Esophagus (tissue), 2 donors: Measurements from ENCODE around the gene SCN2A. TPM values are rescaled to one million over a fixed set of nuclear protein-coding genes. Genes with fewer than 3 reads are reported as not detected.

Source experiments
- H3K27ac ChIP-seq, 2 donors: one replicate each; pipeline ENCODE4 v1.5.1; 2013; ENCODE audit warnings: low read depth in 2 of 2, mild to moderate bottlenecking in 2 of 2, inconsistent platforms in 1 of 2, low read length in 1 of 2, moderate library complexity in 1 of 2
- H3K27me3 ChIP-seq, 2 donors: one replicate each; pipeline ENCODE4 v1.6.1; 2013; ENCODE audit warnings: low read length in 2 of 2, control low read depth in 1 of 2, mild to moderate bottlenecking in 1 of 2; ENCODE audit not compliant: insufficient read depth in 2 of 2, control insufficient read depth in 1 of 2
- H3K36me3 ChIP-seq, 2 donors: one replicate each; pipeline ENCODE4 v1.6.1; 2013; ENCODE audit warnings: low read length in 1 of 2; ENCODE audit not compliant: control insufficient read depth in 2 of 2, insufficient read depth in 2 of 2
- H3K4me1 ChIP-seq, 2 donors: one replicate each; pipeline ENCODE4 v1.6.1; 2013; ENCODE audit warnings: low read length in 1 of 2; ENCODE audit not compliant: control insufficient read depth in 2 of 2, insufficient read depth in 2 of 2
- H3K4me3 ChIP-seq, 2 donors: one replicate each; pipeline ENCODE4 v1.5.1; 2013; ENCODE audit warnings: low read length in 2 of 2, mild to moderate bottlenecking in 2 of 2, low read depth in 1 of 2, moderate library complexity in 1 of 2
- H3K9me3 ChIP-seq, 2 donors: one replicate each; pipeline ENCODE4 v1.6.1; 2013; ENCODE audit warnings: mild to moderate bottlenecking in 2 of 2, low read depth in 1 of 2, low read length in 1 of 2, moderate library complexity in 1 of 2; ENCODE audit not compliant: control insufficient read depth in 2 of 2, insufficient read depth in 1 of 2
- whole genome bisulfite sequencing, 2 donors: extraction: QIAGEN DNeasy Blood & Tissue Kit; methylation state at CpG; one replicate each; pipeline ENCODE4 v1.1.7; 2013; 5-methylcytosine and 5-hydroxymethylcytosine counted together
- polyA plus RNA-seq, 2 donors: library from polyadenylated mRNA; stranded (reverse); fragments of 200-250 nt; gene quantifications; one replicate each; pipeline ENCODE4 v1.2.3, GENCODE V29; 2013
- donor health status: healthy with polysubstance abuse.
- donor health status: Bipolar disorder and iron deficiency.

SCN2A gene
- polyA plus RNA-seq, 2 donors, result 0.01 to 0.02 TPM

GRCh38 chr2:165357758-165358157 lies 118.5 kb downstream of the SCN2A start:
- no peaks in the 10 kb centered on the region for H3K9me3 ChIP-seq
- H3K36me3 ChIP-seq, result no peaks in the 10 kb centered on the region
- no peaks in the 10 kb centered on the region for H3K4me1 ChIP-seq
- 18 to 25% methylated on average over 2 of the region's 2 CpGs for WGBS, 2 donors
- no peak overlapping the region for H3K4me3 ChIP-seq
- no peaks in the 10 kb centered on the region for H3K27me3 ChIP-seq
- H3K27ac ChIP-seq, result no peak overlapping the region

GRCh38 chr2:165361514-165361913 lies 122.3 kb downstream of the SCN2A start:
- no peaks in the 10 kb centered on the region for H3K9me3 ChIP-seq
- 73 to 76% methylated on average over 4 of the region's 4 CpGs for WGBS, 2 donors
- H3K27ac ChIP-seq, result no peak overlapping the region
- no peaks in the 10 kb centered on the region for H3K36me3 ChIP-seq
- no peak overlapping the region for H3K4me3 ChIP-seq
- no peaks in the 10 kb centered on the region for H3K27me3 ChIP-seq
- H3K4me1 ChIP-seq, result no peaks in the 10 kb centered on the region

- H3K27ac ChIP-seq, result no peak overlapping the region
- H3K9me3 ChIP-seq, result no peaks in the 10 kb centered on the region
- H3K36me3 ChIP-seq, result no peaks in the 10 kb centered on the region
- H3K4me3 ChIP-seq, result no peak overlapping the region
- H3K27me3 ChIP-seq, result no peaks in the 10 kb centered on the region
- 44 to 53% methylated on average over 11 of the region's 11 CpGs for WGBS, 2 donors
- no peaks in the 10 kb centered on the region for H3K4me1 ChIP-seq
Measured at GRCh38 chr2:165369131-165369897, 130.1 kb downstream of the SCN2A start.

GRCh38 chr2:165369898-165370296 lies 130.7 kb downstream of the SCN2A start:
- H3K9me3 ChIP-seq, result no peaks in the 10 kb centered on the region
- H3K27me3 ChIP-seq, result no peaks in the 10 kb centered on the region
- no peak overlapping the region for H3K4me3 ChIP-seq
- no peaks in the 10 kb centered on the region for H3K4me1 ChIP-seq
- 76 to 82% methylated on average over 2 of the region's 2 CpGs for WGBS, 2 donors
- no peaks in the 10 kb centered on the region for H3K36me3 ChIP-seq
- H3K27ac ChIP-seq, result no peak overlapping the region

GRCh38 chr2:165371356-165371755 lies 132.1 kb downstream of the SCN2A start:
- 69 to 72% methylated on average over 6 of the region's 6 CpGs for WGBS, 2 donors
- no peak overlapping the region for H3K27ac ChIP-seq
- H3K4me1 ChIP-seq, result no peaks in the 10 kb centered on the region
- no peaks in the 10 kb centered on the region for H3K36me3 ChIP-seq
- no peaks in the 10 kb centered on the region for H3K9me3 ChIP-seq
- no peaks in the 10 kb centered on the region for H3K27me3 ChIP-seq
- no peak overlapping the region for H3K4me3 ChIP-seq

- 52 to 59% methylated on average over 5 of the region's 5 CpGs for WGBS, 2 donors
- no peaks in the 10 kb centered on the region for H3K27me3 ChIP-seq
- no peak overlapping the region for H3K4me3 ChIP-seq
- no peaks in the 10 kb centered on the region for H3K4me1 ChIP-seq
- H3K36me3 ChIP-seq, result no peaks in the 10 kb centered on the region
- no peak overlapping the region for H3K27ac ChIP-seq
- H3K9me3 ChIP-seq, result no peaks in the 10 kb centered on the region
Measured at GRCh38 chr2:165373278-165374010, 134.2 kb downstream of the SCN2A start.

GRCh38 chr2:165376571-165376975 lies 137.4 kb downstream of the SCN2A start:
- Histone ChIP-seq H3K9me3 (no peaks in the 10 kb centered on the region), H3K4me1 (no peaks in the 10 kb centered on the region), H3K36me3 (no peaks in the 10 kb centered on the region), H3K27me3 (no peaks in the 10 kb centered on the region), H3K27ac (no peak overlapping the region), H3K4me3 (no peak overlapping the region)
- 37 to 45% methylated on average over 3 of the region's 3 CpGs for WGBS, 2 donors

- Histone ChIP-seq H3K27me3 (no peaks in the 10 kb centered on the region), H3K4me3 (no peak overlapping the region), H3K4me1 (no peaks in the 10 kb centered on the region), H3K9me3 (no peaks in the 10 kb centered on the region), H3K36me3 (no peaks in the 10 kb centered on the region), H3K27ac (no peak overlapping the region)
- 79 to 81% methylated on average over 2 of the region's 2 CpGs for WGBS, 2 donors
Measured at GRCh38 chr2:165382362-165382761, 143.1 kb downstream of the SCN2A start.

GRCh38 chr2:165390875-165391274 lies 151.7 kb downstream of the SCN2A start:
- no peaks in the 10 kb centered on the region for H3K4me1 ChIP-seq
- no peaks in the 10 kb centered on the region for H3K9me3 ChIP-seq

GRCh38 chr2:165391791-165392190 lies 152.6 kb downstream of the SCN2A start:
- H3K4me1 ChIP-seq, result no peaks in the 10 kb centered on the region
- no peaks in the 10 kb centered on the region for H3K27me3 ChIP-seq
- no peaks in the 10 kb centered on the region for H3K9me3 ChIP-seq
- WGBS, 2 donors, result 76 to 78% methylated on average over 2 of the region's 2 CpGs
- no peaks in the 10 kb centered on the region for H3K36me3 ChIP-seq
- H3K27ac ChIP-seq, result no peak overlapping the region
- H3K4me3 ChIP-seq, result no peak overlapping the region

More at GRCh38 chr2:165390875-165391274, 151.7 kb downstream of the SCN2A start:
- Histone ChIP-seq H3K27me3 (no peaks in the 10 kb centered on the region), H3K4me3 (no peak overlapping the region), H3K36me3 (no peaks in the 10 kb centered on the region), H3K27ac (no peak overlapping the region)
